MM.1S (cell line): Measurements from ENCODE around the gene OR8B8.

ENCODE experiments used
- CTCF ChIP-seq: fragments of 300-600 bp; sonication (generic); IDR thresholded peaks from 2 replicates; pipeline ENCODE4 v1.5.1; 2016; ENCODE audit warnings: antibody characterized with exemption, low read length, mixed read lengths
- EZH2 ChIP-seq: fragments of 300-600 bp; sonication (generic); optimal IDR thresholded peaks from 2 replicates; pipeline ENCODE3; 2017; ENCODE audit warnings: low read depth, mild to moderate bottlenecking, antibody characterized with exemption, low read length, mixed read lengths
- EZH2phosphoT487 ChIP-seq: fragments of 300-600 bp; sonication (generic); IDR thresholded peaks from 2 replicates; pipeline ENCODE4 v1.6.1; 2018; ENCODE audit warnings: antibody characterized with exemption, low read length

GRCh38 chr11:124398924-124399323 is 46.6 kb downstream of the OR8B8 start, which contains the start of gene OR8B3:
- no peak for TF ChIP-seq CTCF
- no peak for TF ChIP-seq EZH2phosphoT487
- TF ChIP-seq EZH2 = no peak
